Skeletal muscle tissue (tissue), 4 donors: Measurements from ENCODE around the gene KRTAP9-8. TPM values are rescaled to one million over a fixed set of nuclear protein-coding genes. Genes with fewer than 3 reads are reported as not detected.
"Not testable (repeated sequence)": the region's sequence is repeated elsewhere in the genome, so short reads cannot be mapped to it uniquely, and the experiment has no call there.

Experiments
- H3K27ac ChIP-seq: one replicate; pipeline ENCODE4 v1.7.0; 2013; ENCODE audit warnings: mild to moderate bottlenecking, low read depth, low read length, inconsistent platforms
- H3K27me3 ChIP-seq, 3 donors: one replicate each; pipeline ENCODE4 v1.7.0; 2013; ENCODE audit warnings: low read length in 3 of 3; ENCODE audit not compliant: control insufficient read depth in 3 of 3, insufficient read depth in 3 of 3
- H3K36me3 ChIP-seq, 3 donors: one replicate each; pipeline ENCODE4 v1.7.0; 2013; ENCODE audit warnings: low read length in 3 of 3; ENCODE audit not compliant: control insufficient read depth in 3 of 3, insufficient read depth in 3 of 3
- H3K4me1 ChIP-seq, 3 donors: one replicate each; pipeline ENCODE4 v1.7.0; 2013; ENCODE audit warnings: low read length in 3 of 3, mild to moderate bottlenecking in 3 of 3; ENCODE audit not compliant: control insufficient read depth in 3 of 3, insufficient read depth in 3 of 3
- H3K4me3 ChIP-seq, 3 donors: one replicate each; pipeline ENCODE4 v1.7.0; 2013; ENCODE audit warnings: low read length in 3 of 3
- H3K9ac ChIP-seq, 3 donors: one replicate each; pipeline ENCODE4 v1.7.0; 2013; ENCODE audit warnings: low read length in 3 of 3, mild to moderate bottlenecking in 3 of 3, moderate library complexity in 2 of 3, low read depth in 1 of 3
- H3K9me3 ChIP-seq, 3 donors: one replicate each; pipeline ENCODE4 v1.7.0; 2013; ENCODE audit warnings: low read length in 3 of 3; ENCODE audit not compliant: control insufficient read depth in 3 of 3
- total RNA-seq: library from RNA; depleted of rRNA; stranded (reverse); fragments of >200 nt; gene quantifications from one replicate; pipeline ENCODE4 v1.2.3, GENCODE V29; 2014
- donor health status: Osteomylitis.

The KRTAP9-8 gene
- total RNA-seq, 1 donor from 2014 or later = not detected

- H3K4me1 ChIP-seq = no peaks in the 10 kb centered on the region
- H3K9me3 ChIP-seq = no peaks in the 10 kb centered on the region
- peaks cover 0 to 10% (median 0%) of the 10 kb centered on the region in 3 donors for H3K27me3 ChIP-seq
- no peak overlapping the region for H3K27ac ChIP-seq
- no peak overlapping the region for H3K9ac ChIP-seq
- H3K4me3 ChIP-seq = no peak overlapping the region
- H3K36me3 ChIP-seq = no peaks in the 10 kb centered on the region
Measured at GRCh38 chr17:41226051-41226450, 11.7 kb upstream of the KRTAP9-8 start.

- H3K4me3 ChIP-seq, H3K27ac ChIP-seq, H3K9ac ChIP-seq, H3K9me3 ChIP-seq, H3K4me1 ChIP-seq, H3K36me3 ChIP-seq: not testable (repeated sequence)
- peaks cover 0 to 10% (median 1%) of the 10 kb centered on the region in 3 donors for H3K27me3 ChIP-seq
Measured at GRCh38 chr17:41226598-41227095, 11.2 kb upstream of the KRTAP9-8 start, which contains the start of gene KRTAP9-2. Gene KRTAP9-2 (plus strand): TSS chr17:41226648. CDS start chr17:41226655, 7 bp downstream.

DNA sequence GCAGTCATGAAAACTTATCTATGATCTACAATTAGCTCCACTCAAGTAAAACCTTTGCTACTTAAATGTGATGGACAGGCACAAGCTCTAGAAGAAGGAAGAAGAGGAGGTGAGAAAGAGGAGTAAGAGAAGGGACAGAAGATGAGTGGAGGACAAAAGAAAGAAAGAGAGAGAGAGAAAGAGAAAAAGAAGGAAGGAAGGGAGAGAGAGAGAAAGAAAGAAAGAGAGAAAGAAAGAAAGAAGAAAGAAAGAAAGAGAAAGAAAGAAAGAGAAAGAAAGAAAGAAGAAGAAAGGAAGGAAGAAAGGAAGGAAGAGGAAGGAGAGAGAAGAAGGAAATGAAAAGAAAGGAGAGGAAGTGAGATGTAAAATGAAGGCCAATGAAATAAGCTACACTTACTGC, 7.7 kb upstream of the KRTAP9-8 start:
- H3K4me3 ChIP-seq = no peak overlapping the region
- peaks cover 0 to 22% (median 6%) of the 10 kb centered on the region in 3 donors for H3K27me3 ChIP-seq
- no peaks in the 10 kb centered on the region for H3K9me3 ChIP-seq
- no peaks in the 10 kb centered on the region for H3K36me3 ChIP-seq
- H3K9ac ChIP-seq = no peak overlapping the region
- H3K4me1 ChIP-seq = no peaks in the 10 kb centered on the region
- no peak overlapping the region for H3K27ac ChIP-seq

GRCh38 chr17:41231731-41232130, 6.1 kb upstream of the KRTAP9-8 start:
- no peaks in the 10 kb centered on the region for H3K36me3 ChIP-seq
- H3K27me3 ChIP-seq = peaks cover 0 to 16% (median 6%) of the 10 kb centered on the region in 3 donors
- H3K9ac ChIP-seq = no peak overlapping the region
- H3K4me1 ChIP-seq = no peaks in the 10 kb centered on the region
- no peak overlapping the region for H3K27ac ChIP-seq
- no peak overlapping the region for H3K4me3 ChIP-seq
- H3K9me3 ChIP-seq = no peaks in the 10 kb centered on the region

DNA sequence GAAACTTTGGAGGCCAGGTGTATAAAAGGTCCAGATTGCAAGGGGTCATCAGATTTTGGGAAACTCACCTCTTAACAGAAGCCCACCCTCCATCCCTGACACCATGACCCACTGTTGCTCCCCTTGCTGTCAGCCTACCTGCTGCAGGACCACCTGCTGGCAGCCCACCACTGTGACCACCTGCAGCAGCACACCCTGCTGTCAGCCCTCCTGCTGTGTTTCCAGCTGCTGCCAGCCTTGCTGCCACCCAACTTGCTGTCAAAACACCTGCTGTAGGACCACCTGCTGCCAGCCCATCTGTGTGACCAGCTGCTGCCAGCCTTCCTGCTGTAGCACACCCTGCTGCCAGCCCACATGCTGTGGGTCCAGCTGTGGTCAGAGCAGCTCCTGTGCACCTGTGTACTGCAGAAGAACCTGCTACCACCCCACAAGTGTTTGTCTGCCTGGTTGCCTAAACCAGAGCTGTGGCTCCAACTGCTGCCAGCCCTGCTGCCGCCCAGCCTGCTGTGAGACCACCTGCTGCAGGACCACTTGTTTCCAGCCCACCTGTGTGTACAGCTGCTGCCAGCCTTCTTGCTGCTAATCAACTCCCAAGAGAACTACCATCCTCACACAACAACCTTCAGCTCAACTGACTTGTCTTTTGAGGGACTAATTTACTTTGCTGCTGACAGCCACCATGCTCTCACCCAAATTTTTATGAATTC, 5.2 kb upstream of the KRTAP9-8 start, which contains the start of gene KRTAP9-3:
KRTAP9-3 (plus strand) TSS at position 51 of the 707 bp plus-strand sequence; CDS start at position 104, 53 bp downstream.
- H3K9ac ChIP-seq, H3K36me3 ChIP-seq, H3K27ac ChIP-seq, H3K9me3 ChIP-seq, H3K4me1 ChIP-seq, H3K4me3 ChIP-seq: not testable (repeated sequence)
- peaks cover 0 to 16% (median 6%) of the 10 kb centered on the region in 3 donors for H3K27me3 ChIP-seq

DNA sequence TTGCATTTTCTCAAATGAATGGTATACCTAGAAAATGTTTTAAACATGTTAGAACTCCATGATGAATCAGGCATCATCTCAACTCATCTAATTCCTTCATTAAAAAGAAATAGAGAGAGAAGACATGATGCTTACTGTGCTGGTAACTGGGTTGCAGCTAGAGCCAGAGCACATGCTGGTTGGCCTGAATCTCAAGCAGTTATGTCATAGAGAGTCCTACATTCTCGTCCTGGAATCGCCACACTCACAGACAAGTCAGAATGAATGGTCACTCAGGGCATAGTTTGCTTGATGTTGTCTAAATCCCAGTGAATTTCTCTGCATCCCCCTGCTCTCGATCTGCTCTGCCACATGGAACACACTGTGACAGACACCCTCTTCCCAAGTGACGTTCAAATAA, 683 bp upstream of the KRTAP9-8 start:
- not testable (repeated sequence) for H3K4me1 ChIP-seq, H3K27me3 ChIP-seq, H3K9me3 ChIP-seq, H3K9ac ChIP-seq, H3K4me3 ChIP-seq, H3K27ac ChIP-seq, H3K36me3 ChIP-seq

GRCh38 chr17:41246995-41247787, 9.4 kb downstream of the KRTAP9-8 start:
- not testable (repeated sequence) for H3K27ac ChIP-seq, H3K36me3 ChIP-seq, H3K9me3 ChIP-seq, H3K27me3 ChIP-seq, H3K4me1 ChIP-seq, H3K4me3 ChIP-seq, H3K9ac ChIP-seq

GRCh38 chr17:41249637-41250240, 11.9 kb downstream of the KRTAP9-8 start, which contains the start of gene KRTAP9-4:
Gene KRTAP9-4 (plus strand): TSS chr17:41249687. CDS start chr17:41249721, 34 bp downstream.
- H3K4me3 ChIP-seq, H3K9ac ChIP-seq, H3K4me1 ChIP-seq, H3K9me3 ChIP-seq, H3K27ac ChIP-seq, H3K36me3 ChIP-seq: not testable (repeated sequence)
- H3K27me3 ChIP-seq = peaks cover 7 to 10% (median 8%) of the 10 kb centered on the region in 3 donors

DNA sequence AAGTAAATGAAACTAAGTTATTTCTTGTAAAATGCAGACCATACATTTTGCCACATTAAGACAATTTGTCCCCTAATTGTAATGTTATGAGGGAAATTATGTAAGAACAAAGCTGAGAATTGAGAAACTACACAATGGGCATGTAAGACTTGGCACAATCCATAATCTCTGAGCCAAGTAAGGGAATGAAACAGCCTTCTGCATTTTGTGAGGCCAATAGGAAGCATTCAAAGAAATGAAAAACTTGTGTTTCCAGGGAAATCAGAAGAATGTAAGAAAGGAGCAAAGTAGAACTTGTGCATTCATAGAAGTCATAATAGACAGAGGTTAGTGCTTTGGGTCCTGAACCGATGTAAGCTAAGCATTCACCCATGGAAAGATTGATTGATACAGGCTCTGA, 13.5 kb downstream of the KRTAP9-8 start:
- no peak overlapping the region for H3K27ac ChIP-seq
- peaks cover 7 to 15% (median 12%) of the 10 kb centered on the region in 3 donors for H3K27me3 ChIP-seq
- no peaks in the 10 kb centered on the region for H3K36me3 ChIP-seq
- H3K9ac ChIP-seq = no peak overlapping the region
- H3K4me3 ChIP-seq = no peak overlapping the region
- no peaks in the 10 kb centered on the region for H3K4me1 ChIP-seq
- H3K9me3 ChIP-seq = no peaks in the 10 kb centered on the region
